HL-60 (cell line): ENCODE measurements around the gene CLN6.

Experiments used
- DNase-seq, 2 experiments: peaks; one replicate each; pipeline ENCODE4 v3.0.0-alpha.2; 2010 to 2020; ENCODE audit warnings: low read depth in 1 of 2, low spot score in 1 of 2
- H3K27ac ChIP-seq: fragments of 250-450 bp; sonication (Bioruptor Pico); replicated peaks from 2 replicates; pipeline ENCODE4 v1.5.1; 2020; ENCODE audit warnings: mild to moderate bottlenecking, moderate library complexity
- H3K27me3 ChIP-seq: fragments of 250-450 bp; sonication (Bioruptor Pico); 2 replicates; pipeline ENCODE4 v1.5.1; 2021; ENCODE audit warnings: mild to moderate bottlenecking, moderate library complexity; ENCODE audit not compliant: insufficient read depth, poor library complexity, severe bottlenecking
- H3K4me3 ChIP-seq: replicated peaks from 2 replicates; pipeline ENCODE4 v1.5.1; 2011; ENCODE audit warnings: mild to moderate bottlenecking, control low read depth, low read length; ENCODE audit not compliant: insufficient read depth
- GABPA ChIP-seq: IDR thresholded peaks from 2 replicates; pipeline ENCODE4 v1.6.1; 2012; ENCODE audit warnings: low read depth
- POLR2AphosphoS5 ChIP-seq: IDR thresholded peaks from 2 replicates; pipeline ENCODE4 v1.6.1; 2012; ENCODE audit warnings: low read depth
- SPI1 ChIP-seq: IDR thresholded peaks from 2 replicates; pipeline ENCODE4 v1.6.1; 2012; ENCODE audit warnings: low read depth, mild to moderate bottlenecking, borderline replicate concordance
- TF ChIP-seq, protein P1 (sequence below): IDR thresholded peaks from 2 replicates; pipeline ENCODE4 v1.6.1; 2012; ENCODE audit warnings: low read depth; ENCODE audit not compliant: insufficient replicate concordance
- TF ChIP-seq, protein P2 (sequence below): IDR thresholded peaks from one replicate; pipeline ENCODE4 v1.5.1; 2011; ENCODE audit warnings: low read length, control low read depth, inconsistent platforms; ENCODE audit not compliant: insufficient read depth

Gene CLN6

DNA sequence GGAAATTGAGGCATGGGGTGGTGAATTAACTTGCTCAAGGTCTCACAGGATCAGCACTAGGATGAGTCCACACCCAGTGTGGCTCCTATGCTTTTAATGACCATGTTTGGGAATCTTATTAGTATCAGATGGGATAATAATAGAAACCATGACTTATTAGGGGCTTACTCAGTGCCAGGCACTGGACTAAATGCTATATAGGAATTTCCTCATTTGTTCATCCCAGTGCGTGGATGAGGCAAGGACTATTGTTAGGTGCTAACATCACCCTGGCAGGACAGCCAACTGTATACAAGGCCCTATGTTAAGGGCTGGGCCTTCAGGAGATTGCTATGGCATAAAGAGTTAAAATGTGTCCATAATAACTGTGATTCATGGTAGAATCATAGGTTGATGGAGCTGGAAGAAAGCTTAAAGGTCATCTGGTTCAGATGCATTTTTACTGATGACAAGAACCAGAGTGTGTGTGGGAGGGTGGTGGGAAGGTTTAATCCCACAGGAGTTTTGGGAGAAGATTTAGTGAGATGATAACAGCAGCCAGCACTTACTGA, 43.3 kb upstream of the CLN6 start:
- Histone ChIP-seq H3K27ac (no peak overlapping the region), H3K4me3 (no peak overlapping the region), H3K27me3 (no peaks in the 10 kb centered on the region)
- no peak for DNase-seq
- TF ChIP-seq, protein P1, sequence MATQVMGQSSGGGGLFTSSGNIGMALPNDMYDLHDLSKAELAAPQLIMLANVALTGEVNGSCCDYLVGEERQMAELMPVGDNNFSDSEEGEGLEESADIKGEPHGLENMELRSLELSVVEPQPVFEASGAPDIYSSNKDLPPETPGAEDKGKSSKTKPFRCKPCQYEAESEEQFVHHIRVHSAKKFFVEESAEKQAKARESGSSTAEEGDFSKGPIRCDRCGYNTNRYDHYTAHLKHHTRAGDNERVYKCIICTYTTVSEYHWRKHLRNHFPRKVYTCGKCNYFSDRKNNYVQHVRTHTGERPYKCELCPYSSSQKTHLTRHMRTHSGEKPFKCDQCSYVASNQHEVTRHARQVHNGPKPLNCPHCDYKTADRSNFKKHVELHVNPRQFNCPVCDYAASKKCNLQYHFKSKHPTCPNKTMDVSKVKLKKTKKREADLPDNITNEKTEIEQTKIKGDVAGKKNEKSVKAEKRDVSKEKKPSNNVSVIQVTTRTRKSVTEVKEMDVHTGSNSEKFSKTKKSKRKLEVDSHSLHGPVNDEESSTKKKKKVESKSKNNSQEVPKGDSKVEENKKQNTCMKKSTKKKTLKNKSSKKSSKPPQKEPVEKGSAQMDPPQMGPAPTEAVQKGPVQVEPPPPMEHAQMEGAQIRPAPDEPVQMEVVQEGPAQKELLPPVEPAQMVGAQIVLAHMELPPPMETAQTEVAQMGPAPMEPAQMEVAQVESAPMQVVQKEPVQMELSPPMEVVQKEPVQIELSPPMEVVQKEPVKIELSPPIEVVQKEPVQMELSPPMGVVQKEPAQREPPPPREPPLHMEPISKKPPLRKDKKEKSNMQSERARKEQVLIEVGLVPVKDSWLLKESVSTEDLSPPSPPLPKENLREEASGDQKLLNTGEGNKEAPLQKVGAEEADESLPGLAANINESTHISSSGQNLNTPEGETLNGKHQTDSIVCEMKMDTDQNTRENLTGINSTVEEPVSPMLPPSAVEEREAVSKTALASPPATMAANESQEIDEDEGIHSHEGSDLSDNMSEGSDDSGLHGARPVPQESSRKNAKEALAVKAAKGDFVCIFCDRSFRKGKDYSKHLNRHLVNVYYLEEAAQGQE, result no peak
- TF ChIP-seq SPI1, result no peak
- TF ChIP-seq, protein P2, sequence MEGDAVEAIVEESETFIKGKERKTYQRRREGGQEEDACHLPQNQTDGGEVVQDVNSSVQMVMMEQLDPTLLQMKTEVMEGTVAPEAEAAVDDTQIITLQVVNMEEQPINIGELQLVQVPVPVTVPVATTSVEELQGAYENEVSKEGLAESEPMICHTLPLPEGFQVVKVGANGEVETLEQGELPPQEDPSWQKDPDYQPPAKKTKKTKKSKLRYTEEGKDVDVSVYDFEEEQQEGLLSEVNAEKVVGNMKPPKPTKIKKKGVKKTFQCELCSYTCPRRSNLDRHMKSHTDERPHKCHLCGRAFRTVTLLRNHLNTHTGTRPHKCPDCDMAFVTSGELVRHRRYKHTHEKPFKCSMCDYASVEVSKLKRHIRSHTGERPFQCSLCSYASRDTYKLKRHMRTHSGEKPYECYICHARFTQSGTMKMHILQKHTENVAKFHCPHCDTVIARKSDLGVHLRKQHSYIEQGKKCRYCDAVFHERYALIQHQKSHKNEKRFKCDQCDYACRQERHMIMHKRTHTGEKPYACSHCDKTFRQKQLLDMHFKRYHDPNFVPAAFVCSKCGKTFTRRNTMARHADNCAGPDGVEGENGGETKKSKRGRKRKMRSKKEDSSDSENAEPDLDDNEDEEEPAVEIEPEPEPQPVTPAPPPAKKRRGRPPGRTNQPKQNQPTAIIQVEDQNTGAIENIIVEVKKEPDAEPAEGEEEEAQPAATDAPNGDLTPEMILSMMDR, result no peak
- TF ChIP-seq POLR2AphosphoS5, result no peak
- TF ChIP-seq GABPA, result no peak

DNA sequence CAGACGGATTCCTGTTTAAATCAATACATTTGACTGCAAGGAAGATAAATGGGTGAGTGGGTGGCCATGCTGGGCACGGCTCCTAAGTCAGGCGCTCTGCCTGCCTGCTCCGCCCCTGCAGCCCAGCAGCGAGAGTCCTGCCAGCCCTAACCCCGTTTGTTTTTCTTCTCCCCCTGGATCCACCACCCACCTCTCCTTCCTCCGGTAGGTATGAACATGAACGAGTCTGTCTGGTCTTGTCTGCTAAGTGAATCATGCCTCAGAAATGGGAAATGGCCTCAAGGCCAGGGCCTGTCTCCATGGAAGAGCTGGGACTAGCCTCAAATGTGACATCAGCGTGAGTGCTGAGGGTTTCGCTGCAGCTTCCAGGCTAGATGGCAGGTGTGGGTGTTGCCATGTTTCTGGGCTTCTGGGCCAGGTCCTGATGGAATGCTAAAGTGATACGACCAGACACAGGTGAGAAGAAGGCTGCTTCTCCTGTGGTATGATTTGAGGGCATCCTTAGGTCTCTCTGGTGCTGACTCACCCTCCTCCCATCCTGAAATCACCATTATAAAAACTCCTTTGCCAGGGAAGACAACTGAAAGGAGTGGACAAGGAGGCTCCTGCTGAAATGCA, 42.4 kb upstream of the CLN6 start:
- DNase-seq, result no peak
- Histone ChIP-seq H3K27me3 (no peaks in the 10 kb centered on the region), H3K27ac (no peak overlapping the region), H3K4me3 (no peak overlapping the region)
- TF ChIP-seq POLR2AphosphoS5 (no peak), SPI1 (no peak), GABPA (no peak)
- TF ChIP-seq, protein P1, result no peak
- TF ChIP-seq, protein P2, result no peak

DNA sequence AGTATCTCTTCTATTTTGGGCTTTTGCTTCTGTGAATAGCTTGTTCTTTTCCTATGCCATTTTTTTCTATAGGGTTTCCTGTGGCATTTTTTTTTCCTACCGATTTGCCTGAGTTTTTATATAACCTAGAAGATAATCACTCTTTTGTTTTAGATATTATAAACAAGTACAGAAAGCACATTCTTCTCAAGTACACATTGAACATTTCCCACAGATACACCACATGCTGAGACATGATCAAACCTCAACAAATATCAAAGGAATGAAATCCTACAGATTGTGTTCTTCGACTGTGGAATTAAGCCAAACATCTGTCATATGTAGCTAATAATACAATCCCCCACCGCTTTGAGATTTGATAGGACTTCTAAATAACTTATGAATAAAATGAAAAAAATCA, 38.9 kb upstream of the CLN6 start:
- no peak for DNase-seq
- TF ChIP-seq POLR2AphosphoS5, result no peak
- TF ChIP-seq, protein P2, result no peak
- no peak for TF ChIP-seq GABPA
- TF ChIP-seq, protein P1, result no peak
- TF ChIP-seq SPI1, result no peak
- no peaks in the 10 kb centered on the region for H3K27me3 ChIP-seq
- no peak overlapping the region for H3K27ac ChIP-seq
- H3K4me3 ChIP-seq, result no peak overlapping the region
